Endometrial microvascular endothelial cells (primary cell): ENCODE results near the gene ZFX. TPM values are rescaled to one million over a fixed set of nuclear protein-coding genes. Genes with fewer than 3 reads are reported as not detected.

Experiments used
- in situ Hi-C: cut with HindIII; loops from 2 replicates; pipeline ENCODE4 v1.10.0; 2017; ENCODE audit warnings: low sequenced_read_pairs, low pct_unique_long_range_greater_than_20kb; ENCODE audit errors: inconsistent ontology term
- total RNA-seq: library from RNA; depleted of rRNA; stranded (reverse); fragments of >200 nt; gene quantifications from one replicate; pipeline ENCODE4 v1.2.3, GENCODE V29; 2015; ENCODE audit errors: inconsistent ontology term

Gene ZFX
- total RNA-seq, 1 donor from 2014 or later = 38.2 TPM

DNA sequence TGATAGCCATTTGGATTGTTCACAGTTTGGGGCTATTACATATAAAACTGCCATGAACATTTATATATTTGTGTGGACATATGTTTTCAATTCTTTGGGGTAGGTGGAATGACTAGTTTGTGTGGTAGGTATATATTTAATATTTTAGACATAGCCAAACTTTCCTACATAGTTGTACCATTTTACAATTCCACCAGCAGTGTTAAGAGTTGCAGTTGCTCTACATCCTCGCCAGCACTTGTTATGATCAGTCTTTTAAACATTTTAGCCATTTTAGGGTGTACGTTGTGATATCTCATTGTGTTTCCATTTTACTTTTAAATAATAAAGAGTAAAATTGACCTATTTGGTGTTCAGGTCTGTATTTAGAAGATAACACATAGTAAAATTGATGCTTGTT is 76.6 kb downstream of the ZFX start:
- in situ Hi-C loops = no loop called here

DNA sequence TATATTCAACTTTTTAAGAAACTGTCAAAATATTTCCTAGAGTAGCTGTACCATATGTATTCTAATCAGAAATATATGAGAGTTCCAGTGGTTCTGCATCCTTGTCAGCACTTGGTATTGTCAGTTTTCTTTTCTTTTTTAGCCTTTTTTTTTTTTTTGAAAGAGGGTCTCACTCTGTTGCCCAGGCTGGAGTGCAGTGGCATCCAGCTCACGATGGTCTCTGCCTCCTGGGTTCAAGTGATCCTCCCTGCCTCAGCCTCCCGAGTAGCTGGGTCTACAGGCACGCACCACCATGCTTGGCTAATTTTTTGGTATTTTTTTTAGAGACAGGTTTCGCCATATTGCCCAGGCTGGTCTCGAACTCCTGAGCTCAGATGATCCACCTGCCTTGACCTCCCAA is 79.1 kb downstream of the ZFX start:
- in situ Hi-C loops = no loop called here

DNA sequence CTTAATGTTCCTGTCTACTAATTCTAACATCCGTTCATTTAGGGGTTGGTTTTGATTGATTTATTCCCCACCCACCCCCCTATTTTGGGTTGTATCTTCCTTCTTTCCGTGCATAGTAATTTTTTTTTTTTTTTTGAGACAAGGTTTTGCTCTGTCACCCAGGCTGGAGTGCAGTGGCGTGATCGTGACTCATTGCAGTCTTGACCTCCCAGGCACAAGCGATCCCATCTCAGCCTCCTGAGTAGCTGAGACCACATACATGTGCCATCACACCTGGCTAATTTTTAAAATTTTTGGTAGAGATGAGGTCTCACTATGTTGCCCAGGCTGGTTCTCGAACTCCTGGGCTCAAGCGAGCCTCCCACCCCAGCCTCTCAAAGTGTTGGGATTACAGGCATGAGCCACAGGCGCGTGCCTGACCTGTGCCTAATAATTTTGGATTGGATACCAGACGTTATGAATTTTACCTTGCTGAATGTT is 79.9 kb downstream of the ZFX start:
- in situ Hi-C loops = no loop called here

DNA sequence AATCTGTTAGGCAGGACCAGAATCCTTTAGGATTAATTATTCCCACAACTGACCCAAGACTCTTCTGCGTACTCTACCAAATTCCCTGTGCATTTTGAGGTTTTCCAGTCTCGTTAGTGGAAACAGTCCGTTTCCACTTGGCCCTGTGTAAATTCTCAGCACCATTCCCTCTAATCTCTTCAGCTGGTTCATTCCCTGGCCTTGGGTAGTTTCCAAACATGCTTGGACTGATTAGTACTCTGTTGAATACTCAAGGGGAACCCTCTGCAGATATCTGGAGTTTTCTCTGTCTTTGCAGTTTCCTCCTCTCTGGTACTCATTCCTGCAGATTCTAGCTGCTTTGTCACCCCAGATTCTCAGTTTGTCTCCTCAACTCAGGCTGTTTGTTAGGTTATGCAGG is 80.4 kb downstream of the ZFX start:
- in situ Hi-C loops = no loop called here

DNA sequence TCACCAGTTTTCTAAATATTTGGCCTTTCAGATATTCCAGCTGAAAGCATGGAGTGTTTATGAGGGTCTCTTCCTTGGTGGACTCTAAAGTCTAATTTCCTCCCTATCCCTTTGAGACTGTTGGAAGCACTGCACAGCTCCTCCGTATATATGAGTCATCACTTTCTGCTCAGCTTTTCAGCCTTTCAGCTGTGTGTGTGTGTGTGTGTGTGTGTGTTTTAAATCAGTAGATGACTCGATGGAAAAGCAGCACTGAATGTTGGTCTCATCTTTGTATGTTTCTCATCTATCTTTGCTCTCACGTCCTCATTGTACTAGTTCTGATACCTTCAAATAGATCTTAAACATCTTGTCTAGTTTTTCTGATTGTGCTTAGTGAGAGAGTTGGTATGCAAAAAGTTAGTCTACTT is 81.6 kb downstream of the ZFX start:
- in situ Hi-C loops = no loop called here

DNA sequence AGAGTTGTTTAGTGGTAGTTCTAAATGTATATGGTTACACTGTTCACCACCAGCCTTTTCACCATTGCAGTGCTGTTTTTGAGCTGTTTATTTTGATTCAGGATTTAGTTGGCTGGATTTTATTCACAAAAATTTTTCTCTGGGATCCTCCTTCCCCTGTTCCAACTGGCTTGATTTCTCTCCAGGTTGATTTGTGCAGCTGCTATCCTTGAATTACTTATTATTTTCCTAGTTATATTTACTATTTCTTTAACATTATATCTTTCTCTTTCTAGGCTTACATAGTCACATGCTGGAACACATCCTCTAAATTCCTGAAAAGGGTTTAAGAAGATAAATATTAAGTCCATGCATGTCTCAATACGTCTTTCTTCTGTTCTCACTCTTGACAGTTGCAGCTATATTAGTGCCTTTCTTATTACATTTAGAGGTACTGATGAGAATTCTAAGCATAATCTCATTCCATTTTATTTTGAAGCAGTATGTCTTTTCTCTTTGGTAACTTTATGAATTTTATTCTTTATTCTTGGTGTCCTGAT is 82.2 kb downstream of the ZFX start:
- in situ Hi-C loops = no loop called here

DNA sequence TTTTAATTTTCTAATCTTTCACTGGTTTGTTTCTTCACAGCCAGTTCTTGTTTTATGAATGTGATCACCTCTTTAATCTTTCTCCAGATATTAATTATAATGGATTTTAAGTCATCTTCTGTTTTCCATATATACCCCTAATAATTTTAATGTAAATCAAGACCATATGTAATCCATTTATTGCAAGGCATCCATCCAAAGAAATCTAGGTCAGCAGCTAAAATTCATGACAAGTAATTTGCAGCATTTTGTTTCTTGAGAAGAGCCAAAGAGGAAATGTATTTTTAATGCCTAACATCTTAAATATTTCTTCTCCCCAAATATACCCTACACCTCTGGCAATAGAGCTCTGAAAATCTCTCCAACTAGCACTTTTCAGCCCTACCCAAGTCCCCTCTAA is 83.3 kb downstream of the ZFX start:
- in situ Hi-C loops = no loop called here

DNA sequence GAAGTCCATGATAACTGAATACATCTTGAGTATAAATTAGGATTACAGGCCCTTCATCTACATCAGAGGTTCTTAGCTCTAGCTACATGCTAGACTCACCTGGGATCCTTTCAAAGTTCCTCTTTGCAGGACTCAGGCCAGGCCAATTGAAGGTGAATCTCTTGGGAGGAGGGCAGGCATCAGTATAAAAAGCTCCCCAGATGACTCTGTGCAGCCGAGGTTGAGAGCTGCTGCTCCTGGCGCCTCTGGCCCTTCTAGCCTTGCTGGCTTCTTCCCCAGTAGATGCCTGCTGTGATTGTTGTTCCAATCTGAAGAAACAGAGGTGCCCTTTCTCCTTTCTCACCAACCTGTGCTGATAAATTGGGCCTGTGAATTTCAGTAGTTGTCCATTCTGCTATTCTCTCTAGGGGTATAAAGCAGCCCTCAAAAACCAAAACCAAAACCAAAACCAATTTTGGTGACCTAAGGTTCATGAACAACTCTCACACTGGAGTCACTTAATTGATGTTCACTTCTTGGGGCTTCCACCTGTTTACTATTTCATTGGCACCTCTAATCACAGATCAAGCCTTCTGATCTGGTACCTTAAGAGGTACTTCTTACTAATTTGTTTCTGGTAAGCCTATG is 85.7 kb downstream of the ZFX start:
- in situ Hi-C loops = no loop called here

DNA sequence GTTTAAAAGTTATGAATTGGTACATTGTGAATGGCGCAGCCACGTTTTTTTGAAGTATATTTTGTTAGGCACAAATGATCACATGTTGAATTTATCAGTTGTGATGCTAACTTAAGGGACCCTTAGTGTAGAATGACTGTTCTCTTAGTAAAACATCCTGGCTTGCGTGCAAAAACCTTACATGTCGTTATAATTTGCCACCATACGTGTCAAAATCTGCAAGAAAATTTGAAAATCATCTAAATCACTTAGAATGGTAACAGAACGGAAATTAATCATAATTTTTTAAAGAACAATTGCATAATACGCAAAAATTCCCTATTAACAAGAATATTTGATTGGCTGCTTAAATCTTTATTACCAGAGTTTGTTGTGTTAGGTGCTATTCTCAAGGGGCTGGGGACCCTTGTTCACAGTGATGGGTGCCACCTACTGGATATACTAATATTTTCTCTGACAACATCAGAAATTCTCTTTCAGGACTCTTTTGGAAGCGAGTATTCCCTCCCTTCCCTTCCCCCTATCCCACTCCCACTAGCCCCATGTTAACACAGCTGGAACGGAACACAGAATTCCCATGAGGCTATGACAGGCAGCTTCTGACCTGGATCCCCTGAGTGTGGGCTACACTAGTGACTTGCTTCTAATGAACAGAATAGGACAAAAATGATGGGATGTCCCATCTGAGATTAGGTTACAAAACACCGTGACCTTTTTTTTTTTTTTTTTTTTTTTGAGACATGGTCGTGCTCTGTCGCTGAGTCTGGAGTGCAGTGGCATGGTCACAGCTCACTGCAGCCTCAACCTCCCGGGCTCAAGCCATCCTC is 92.5 kb downstream of the ZFX start:
- in situ Hi-C loops = no loop called here

DNA sequence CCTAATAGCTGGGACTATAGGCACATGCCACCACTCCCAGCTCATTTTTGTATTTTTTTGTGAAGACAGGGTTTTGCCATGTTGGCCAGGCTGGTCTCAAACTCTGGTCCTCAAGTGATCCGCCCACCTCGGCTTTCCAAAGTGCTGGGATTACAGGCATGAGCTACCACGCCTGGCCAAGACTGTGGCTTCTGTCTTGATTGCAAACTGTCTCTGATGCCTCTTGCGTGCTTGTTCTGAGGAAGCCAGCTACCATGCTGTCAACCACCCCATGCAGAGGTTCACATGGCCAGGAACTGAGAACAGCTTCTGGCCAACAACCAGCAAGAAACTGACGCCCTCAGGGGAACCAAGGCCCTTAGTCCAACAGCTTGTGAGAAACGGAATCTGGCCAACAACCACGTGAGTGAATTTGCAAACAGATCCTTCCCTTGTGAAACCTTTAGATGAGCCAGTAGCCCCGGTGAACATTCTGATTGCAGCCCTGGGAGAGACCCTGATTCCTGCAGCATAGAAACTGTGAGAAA is 93.2 kb downstream of the ZFX start:
- in situ Hi-C loops = no loop called here

DNA sequence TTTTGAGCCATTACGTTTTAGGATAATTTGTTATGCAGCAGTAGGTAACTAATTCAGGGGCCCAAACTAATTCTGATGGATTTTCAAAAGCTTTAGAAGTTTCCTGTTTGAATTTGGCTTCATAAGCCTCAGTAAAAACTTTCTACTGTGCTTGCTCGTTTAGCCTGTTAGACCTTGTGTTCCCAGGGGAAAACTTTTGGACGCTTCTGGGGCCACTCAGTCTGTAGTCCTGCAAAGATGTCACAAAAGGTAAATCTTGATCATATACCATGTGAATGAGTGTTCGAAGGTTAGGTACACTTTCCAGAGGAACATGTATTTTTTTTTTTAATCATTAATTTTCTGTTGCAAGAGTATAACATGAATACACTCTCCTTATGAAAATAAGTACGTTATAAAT is 93.7 kb downstream of the ZFX start:
- in situ Hi-C loops = no loop called here

DNA sequence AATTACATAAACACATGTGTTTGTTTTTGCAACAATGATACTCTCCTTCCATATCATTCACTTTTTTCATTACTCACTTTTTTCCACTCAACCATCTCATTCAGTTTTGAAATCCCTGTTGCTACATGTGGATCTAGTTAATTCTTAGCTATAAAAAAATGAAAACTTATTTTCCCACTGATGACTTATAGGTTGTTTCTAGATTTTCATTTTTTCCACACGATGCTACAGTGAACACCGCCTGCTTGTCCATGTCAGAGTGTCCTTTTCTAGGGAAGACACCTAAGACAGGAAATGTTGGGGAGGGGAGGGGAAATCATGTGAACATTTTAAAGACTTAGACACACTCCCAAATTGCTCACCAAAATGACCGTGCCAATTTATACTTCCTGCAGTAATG is 94.2 kb downstream of the ZFX start:
- in situ Hi-C loops = no loop called here

DNA sequence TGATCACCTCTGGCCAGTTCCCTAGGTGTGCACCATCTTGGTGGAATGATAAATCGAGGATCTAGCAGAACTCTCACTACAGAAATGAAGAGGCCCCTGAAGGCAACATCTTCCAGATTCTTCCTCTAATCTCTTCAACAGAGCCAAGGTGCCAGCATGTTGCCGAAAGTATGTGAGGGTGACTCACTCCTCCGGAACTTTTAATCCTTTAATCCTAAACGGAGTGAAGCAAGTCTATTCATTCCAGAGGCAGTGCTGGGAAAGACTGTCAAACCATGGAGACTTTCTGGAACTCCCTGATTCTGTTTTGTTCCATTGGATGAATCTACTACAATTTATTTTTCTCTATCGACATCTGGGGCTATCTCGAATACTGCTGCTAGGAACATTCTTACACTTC is 95.7 kb downstream of the ZFX start:
- in situ Hi-C loops = no loop called here

DNA sequence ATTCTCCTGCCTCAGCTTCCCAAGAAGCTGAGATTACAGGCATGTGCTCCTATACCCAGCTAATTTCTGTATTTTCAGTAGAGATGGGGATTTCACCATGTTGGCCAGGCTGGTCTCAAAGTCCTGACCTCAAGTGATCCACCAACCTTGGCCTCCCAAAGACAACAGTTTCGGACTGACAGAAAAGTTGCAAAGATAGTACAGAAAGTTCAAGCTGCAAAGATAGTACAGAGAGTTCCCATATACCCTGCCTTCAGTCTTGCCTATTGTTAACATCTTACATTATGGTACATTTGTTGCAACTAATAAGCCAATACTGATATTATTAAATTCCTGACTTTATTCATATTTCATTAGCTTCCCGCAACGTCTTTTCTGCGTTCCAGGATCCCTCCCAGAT is 98.5 kb downstream of the ZFX start:
- in situ Hi-C loops = no loop called here

DNA sequence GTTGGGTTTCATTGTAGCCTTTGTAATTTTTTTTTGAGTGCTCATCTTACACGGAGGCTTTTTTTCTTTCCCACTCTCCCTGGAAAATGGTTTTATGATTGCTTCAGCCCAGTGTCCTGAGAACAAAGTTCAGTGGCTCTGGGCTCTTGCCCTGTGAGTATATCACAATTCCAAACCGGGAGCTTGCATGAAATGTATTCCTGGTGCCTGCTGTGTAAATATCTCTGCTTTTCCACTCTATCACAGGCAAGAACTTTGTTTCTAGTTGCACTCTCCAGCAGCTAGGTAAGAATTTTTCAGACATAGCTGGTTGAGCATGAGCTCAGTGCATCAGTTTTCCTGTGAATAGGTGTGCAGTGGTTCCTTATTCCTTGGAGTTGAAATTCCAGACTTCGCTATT is 103.5 kb downstream of the ZFX start:
- in situ Hi-C loops = no loop called here

DNA sequence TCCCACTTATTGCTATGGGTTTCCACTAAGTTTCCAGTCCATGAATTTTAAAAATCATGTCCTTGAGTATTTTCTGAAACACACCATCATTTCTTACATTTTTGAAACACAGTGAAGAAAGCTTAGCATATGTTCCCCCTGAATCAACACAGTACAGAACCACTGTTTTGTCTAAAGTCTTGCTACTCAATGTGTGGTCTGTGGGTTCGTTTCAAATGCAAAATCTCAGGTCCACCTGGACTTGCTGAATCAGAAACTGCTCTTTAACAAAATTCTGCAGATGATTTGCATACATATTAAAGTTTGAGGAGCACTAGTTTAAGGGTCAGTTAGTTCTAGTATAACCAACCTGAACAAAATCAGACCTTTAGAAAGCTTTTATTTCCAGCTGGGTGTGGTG is 103.9 kb downstream of the ZFX start:
- in situ Hi-C loops = no loop called here

DNA sequence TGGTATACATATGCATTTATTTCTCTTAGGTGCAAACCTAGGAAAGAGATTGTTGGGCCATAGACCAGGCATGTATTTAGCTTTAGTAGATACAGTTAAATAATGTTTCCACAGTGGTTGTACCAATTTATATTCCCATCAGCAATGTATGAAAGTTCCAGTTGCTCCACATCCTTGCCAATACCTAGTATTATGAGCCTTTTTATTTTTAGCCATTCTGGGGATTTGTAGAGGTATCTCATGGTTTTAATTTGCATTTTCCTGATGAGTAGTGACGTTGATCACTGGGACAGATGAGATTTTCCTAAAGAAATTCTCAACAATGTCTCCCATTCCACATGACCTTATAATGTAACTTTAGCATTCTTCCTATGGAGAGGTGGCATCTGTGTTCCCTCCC is 107.5 kb downstream of the ZFX start:
- in situ Hi-C loops = no loop called here

DNA sequence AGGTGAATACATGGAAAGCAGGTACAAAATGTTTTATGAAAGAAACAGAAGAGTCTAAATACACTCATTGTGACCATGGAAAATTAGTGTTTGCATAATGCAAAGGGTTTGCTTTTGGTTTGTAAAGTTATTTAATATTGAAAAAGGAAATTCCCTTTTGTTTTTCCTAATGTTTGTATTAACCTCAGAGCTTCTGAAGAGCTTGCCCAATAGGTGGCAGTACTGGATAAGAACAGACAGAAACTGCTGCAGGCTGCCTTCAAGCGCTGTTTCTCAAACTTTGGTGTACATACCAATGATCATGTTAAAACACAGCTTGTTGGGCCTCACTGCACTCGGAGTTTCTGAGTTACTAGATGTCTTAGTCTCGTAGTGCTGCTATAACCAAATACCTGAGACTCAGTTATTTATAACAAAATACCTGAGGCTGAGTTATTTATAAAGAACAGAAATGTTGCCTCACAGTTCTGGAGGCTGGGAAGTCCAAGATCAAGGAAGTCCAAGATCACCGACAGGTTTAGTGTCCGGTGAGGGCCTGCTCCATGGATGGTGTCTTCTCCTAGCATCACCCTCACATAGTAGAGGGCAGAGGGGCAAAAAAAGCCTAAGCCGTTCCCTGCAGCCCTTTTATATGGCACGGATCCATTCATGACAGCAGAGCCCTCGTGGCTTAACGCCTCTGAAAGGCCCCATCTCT is 110.2 kb downstream of the ZFX start:
- in situ Hi-C loops = no loop called here

DNA sequence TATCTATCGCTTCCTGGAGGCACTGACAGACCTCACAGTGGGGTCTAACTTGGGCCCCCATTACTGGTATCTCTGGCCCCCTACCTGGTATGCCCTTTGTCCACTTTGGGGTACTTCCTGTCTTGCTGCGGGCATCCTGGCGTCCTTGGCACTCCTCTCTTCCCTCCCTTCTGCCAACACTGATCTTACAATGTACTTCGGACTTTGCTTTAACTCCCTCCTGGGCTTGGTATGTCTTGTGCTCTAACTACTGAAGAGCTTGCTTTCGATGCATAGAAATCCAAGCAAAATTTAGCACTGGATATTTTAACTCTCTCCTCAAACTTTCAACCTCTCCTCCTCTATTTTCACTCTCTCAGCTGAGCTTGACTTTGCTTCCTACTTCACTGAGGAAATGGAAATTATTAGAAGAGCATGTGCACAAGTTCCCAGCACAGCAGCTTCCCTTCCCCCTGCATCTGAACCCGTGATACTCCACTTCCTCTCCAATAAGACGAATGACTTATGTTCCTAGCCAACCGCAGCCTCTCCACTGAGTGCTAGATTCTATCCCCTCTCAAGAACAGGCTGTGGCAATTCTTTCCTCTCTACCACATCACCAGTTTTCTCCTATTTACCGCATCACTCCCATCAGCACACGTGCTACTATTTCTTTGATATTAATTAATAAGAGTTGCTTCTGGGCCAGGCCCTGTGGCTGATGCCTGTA is 111.5 kb downstream of the ZFX start:
- in situ Hi-C loops = no loop called here
